Right atrium auricular region (tissue), 2 donors: Measurements from ENCODE around the gene ADCY6. TPM values are rescaled to one million over a fixed set of nuclear protein-coding genes. Genes with fewer than 3 reads are reported as not detected.
A peak's percentile ranks its signal among the peaks of the same experiment; 100 is the strongest.

ENCODE experiments used
- DNase-seq: peaks from one replicate; pipeline ENCODE4 v3.0.0-alpha.2; 2019; ENCODE audit warnings: low spot score
- H3K27ac ChIP-seq, 2 donors: fragments of 200-600 bp; sonication (generic); 1 replicate in 1 of 2; 2 replicates in 1 of 2; pipeline ENCODE4 v1.5.1; 2016 to 2019
- H3K27me3 ChIP-seq, 2 donors: fragments of 200-600 bp; sonication (generic); one replicate each; pipeline versions ENCODE4 v1.5.1 to v1.6.0; 2017 to 2019
- H3K36me3 ChIP-seq: fragments of 200-600 bp; sonication (generic); one replicate; pipeline ENCODE4 v1.5.1; 2016
- H3K4me1 ChIP-seq, 2 donors: fragments of 200-600 bp; sonication (generic); one replicate each; pipeline versions ENCODE4 v1.5.1 to v1.6.0; 2017 to 2019
- H3K4me3 ChIP-seq, 2 donors: fragments of 200-600 bp; sonication (generic); 1 replicate in 1 of 2; 2 replicates in 1 of 2; pipeline ENCODE4 v1.5.1; 2017 to 2019; ENCODE audit warnings: mild to moderate bottlenecking in 1 of 2, moderate library complexity in 1 of 2
- H3K9me3 ChIP-seq, 2 donors: fragments of 200-600 bp; sonication (generic); one replicate each; pipeline ENCODE4 v1.5.1; 2019
- total RNA-seq, 2 donors: library from RNA; depleted of rRNA; stranded (reverse); fragments of >200 nt; gene quantifications; one replicate each; pipeline ENCODE4 v1.1.0, GENCODE V29; 2016
- TF ChIP-seq, protein P1 (sequence below), 2 donors: fragments of 200-600 bp; sonication (generic); IDR thresholded peaks; one replicate each; pipeline ENCODE4 v1.5.1; 2019; ENCODE audit warnings: antibody characterized with exemption in 2 of 2

Gene ADCY6
- total RNA-seq, 2 donors from 2014 or later, result 76.4 to 81.6 TPM

DNA sequence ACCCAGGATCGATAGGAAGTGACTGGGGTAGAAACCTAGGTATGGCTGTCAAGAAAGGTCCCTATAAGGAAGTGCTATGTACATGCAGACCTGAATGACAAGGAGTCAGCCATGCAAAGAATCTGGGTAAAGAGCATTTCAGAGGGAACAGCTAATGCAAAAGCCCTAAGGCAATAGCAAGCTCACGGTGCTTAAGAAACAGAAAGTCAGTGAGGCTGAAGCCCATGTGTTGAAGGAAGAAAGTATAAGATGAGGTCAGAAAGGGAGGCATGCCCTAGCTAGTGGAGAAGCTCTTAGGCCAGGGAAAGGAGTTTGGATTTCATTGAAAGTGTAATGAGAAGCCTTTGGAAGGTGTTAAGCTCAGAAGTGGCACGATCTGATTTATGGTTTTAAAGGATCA, 6.0 kb upstream of the ADCY6 start:
- no peak for DNase-seq
- Histone ChIP-seq H3K27me3 (no peaks in the 10 kb centered on the region), H3K4me1 (peaks cover 0 to 8% of the 10 kb centered on the region in 2 donors), H3K27ac (no peak overlapping the region), H3K36me3 (no peaks in the 10 kb centered on the region), H3K9me3 (no peaks in the 10 kb centered on the region), H3K4me3 (no peak overlapping the region)
- TF ChIP-seq, protein P1, sequence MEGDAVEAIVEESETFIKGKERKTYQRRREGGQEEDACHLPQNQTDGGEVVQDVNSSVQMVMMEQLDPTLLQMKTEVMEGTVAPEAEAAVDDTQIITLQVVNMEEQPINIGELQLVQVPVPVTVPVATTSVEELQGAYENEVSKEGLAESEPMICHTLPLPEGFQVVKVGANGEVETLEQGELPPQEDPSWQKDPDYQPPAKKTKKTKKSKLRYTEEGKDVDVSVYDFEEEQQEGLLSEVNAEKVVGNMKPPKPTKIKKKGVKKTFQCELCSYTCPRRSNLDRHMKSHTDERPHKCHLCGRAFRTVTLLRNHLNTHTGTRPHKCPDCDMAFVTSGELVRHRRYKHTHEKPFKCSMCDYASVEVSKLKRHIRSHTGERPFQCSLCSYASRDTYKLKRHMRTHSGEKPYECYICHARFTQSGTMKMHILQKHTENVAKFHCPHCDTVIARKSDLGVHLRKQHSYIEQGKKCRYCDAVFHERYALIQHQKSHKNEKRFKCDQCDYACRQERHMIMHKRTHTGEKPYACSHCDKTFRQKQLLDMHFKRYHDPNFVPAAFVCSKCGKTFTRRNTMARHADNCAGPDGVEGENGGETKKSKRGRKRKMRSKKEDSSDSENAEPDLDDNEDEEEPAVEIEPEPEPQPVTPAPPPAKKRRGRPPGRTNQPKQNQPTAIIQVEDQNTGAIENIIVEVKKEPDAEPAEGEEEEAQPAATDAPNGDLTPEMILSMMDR (IDR thresholded peaks at IDR 0.05), result no peak

DNA sequence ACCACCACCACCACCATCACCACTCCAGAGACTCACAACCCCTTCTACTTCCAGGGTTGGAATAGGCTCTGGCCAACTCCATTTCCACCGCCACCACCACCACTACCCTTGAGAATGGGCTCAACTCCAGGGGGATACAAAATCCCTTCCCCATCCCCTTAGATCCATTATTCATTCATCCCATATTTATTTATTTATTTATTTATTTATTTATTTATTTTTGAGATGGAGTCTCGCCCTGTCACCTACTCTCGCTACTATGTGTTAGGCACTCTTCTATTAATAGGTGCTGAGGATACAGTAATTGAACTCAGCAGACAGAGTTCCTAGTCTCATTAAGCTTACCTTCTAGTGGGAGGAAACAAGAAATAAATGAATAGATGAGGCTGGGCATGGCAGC, 4.8 kb upstream of the ADCY6 start:
- Histone ChIP-seq H3K4me1 (peaks cover 0 to 13% of the 10 kb centered on the region in 2 donors), H3K27ac (no peak overlapping the region), H3K9me3 (no peaks in the 10 kb centered on the region), H3K27me3 (no peaks in the 10 kb centered on the region), H3K4me3 (no peak overlapping the region), H3K36me3 (no peaks in the 10 kb centered on the region)
- TF ChIP-seq, protein P1 (IDR thresholded peaks at IDR 0.05), result no peak
- DNase-seq, result no peak

DNA sequence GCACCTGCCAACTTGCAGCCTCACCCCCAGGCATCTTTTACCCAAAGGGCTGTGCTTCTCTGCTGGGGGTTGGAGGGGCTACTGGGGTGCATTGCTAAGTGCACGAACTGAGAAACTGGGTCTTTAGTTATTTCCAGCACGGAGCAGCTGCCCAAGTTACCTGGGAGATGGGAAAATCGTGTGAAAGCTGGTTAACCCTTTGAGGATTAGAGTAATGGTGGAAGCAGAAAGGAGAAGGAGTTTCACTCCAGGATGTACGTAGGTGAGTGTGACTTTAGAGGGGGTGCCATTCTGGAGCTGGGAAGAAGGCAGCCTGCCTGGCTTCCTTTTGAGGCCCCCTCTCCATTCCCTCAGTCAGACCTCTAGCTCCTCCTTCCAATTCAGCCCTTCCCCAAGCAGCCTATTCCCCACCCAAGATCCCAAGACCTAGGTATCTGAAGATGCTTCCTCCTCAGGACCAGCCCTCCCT, 1.0 kb upstream of the ADCY6 start:
- Histone ChIP-seq H3K9me3 (no peaks in the 10 kb centered on the region), H3K27ac (peak overlapping the region; percentile 93 to 97), H3K4me3 (peak overlapping the region; percentile 90 to 97), H3K27me3 (no peaks in the 10 kb centered on the region), H3K4me1 (peaks cover 0 to 40% of the 10 kb centered on the region in 2 donors), H3K36me3 (no peaks in the 10 kb centered on the region)
- no peak for DNase-seq
- TF ChIP-seq, protein P1 (IDR thresholded peaks at IDR 0.05), result no peak

DNA sequence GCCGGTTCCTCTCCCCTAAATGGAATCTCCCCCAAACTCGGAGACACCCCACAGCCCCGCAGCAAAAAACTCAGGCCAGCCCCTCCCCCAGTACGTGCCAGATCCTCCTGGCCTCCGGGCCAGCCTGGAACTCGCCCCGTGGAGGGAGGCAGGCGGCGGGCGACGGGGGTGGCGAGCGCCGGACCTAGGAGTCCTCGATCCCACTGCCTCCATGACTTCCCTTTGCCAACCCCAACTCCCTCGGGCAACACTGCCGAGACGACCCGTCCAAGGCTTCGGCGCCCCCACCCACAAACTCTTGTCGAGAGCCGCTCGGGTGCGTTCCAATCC, 400 bp downstream of the ADCY6 start:
- H3K4me1 ChIP-seq, result peaks cover 0 to 52% of the 10 kb centered on the region in 2 donors
- TF ChIP-seq, protein P1 (IDR thresholded peaks at IDR 0.05), result no peak
- H3K27ac ChIP-seq, result peak overlapping the region; percentile 93 to 97
- peak overlapping the region; percentile 90 to 97 for H3K4me3 ChIP-seq
- H3K9me3 ChIP-seq, result no peaks in the 10 kb centered on the region
- no peak for DNase-seq
- no peaks in the 10 kb centered on the region for H3K27me3 ChIP-seq
- H3K36me3 ChIP-seq, result no peaks in the 10 kb centered on the region

DNA sequence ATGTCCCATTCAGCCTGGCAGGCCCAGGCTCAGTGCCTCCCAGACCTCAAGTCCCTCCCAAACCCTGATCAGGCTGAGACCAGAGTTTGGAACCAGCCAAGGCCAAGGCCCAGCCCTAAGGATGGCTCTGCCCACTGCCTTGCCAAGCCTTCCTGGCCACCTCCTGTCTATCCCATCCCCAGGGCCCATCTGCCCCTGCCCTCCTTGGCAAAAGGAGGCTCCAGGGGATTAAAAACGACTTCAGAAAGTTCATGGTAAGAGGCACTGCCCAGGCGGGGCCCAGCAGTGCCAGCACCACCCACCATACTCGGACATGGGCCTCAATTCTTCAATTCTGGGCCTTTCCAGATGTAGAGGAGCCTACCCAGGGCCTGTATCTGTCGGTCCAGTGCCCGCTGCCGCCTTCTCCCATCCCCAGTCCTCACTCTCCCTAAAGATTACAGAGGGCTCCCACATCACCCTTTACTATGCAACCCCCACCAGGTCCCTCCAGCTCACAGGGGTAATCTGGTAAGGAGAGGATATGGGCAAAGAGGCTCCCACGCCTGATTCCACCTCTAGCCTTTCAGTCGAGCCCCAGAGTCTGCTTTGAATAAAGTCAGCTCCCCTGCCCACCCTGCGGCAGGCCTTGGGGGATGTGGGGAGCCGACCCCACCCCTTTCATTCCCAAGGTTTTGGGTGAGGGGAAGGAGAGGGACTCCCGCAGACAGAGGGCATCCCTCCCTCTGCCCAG, 932 bp downstream of the ADCY6 start:
- peaks cover 0 to 57% of the 10 kb centered on the region in 2 donors for H3K4me1 ChIP-seq
- peaks cover under 1% of the 10 kb centered on the region for H3K36me3 ChIP-seq
- TF ChIP-seq, protein P1 (IDR thresholded peaks at IDR 0.05), result peak in 1 of 2 donors; percentile 28
- no peaks in the 10 kb centered on the region for H3K27me3 ChIP-seq
- H3K4me3 ChIP-seq, result peak overlapping the region; percentile 90 to 97
- H3K27ac ChIP-seq, result peak overlapping the region; percentile 93 to 97
- no peaks in the 10 kb centered on the region for H3K9me3 ChIP-seq
- no peak for DNase-seq
